Thoracic aorta (tissue), 2 donors: ENCODE measurements around the gene ARHGAP6. TPM values are rescaled to one million over a fixed set of nuclear protein-coding genes. Genes with fewer than 3 reads are reported as not detected.

Experiments
- ATAC-seq: fragments of 150-250 bp; one replicate; pipeline ENCODE4 v1.8.0; 2017; ENCODE audit warnings: low read depth; ENCODE audit not compliant: insufficient number of reproducible peaks, low FRiP score
- DNase-seq: peaks from one replicate; pipeline ENCODE4 v3.0.0-alpha.2; 2020; ENCODE audit warnings: low spot score
- H3K27ac ChIP-seq, 2 donors: fragments of 200-600 bp; sonication (generic); 1 replicate in 1 of 2; 2 replicates in 1 of 2; pipeline ENCODE4 v1.5.1; 2016; ENCODE audit warnings: mild to moderate bottlenecking in 2 of 2, moderate library complexity in 2 of 2
- H3K27me3 ChIP-seq: fragments of 200-600 bp; sonication (generic); replicated peaks from 2 replicates; pipeline ENCODE4 v1.6.0; 2016; ENCODE audit warnings: mild to moderate bottlenecking; ENCODE audit not compliant: insufficient read depth
- H3K36me3 ChIP-seq: fragments of 200-600 bp; sonication (generic); one replicate; pipeline ENCODE4 v1.5.1; 2016
- H3K4me1 ChIP-seq, 2 donors: fragments of 200-600 bp; sonication (generic); 1 replicate in 1 of 2; 2 replicates in 1 of 2; pipeline versions ENCODE4 v1.5.1 to v1.6.0; 2016; ENCODE audit warnings: low read depth in 2 of 2, mild to moderate bottlenecking in 1 of 2; ENCODE audit not compliant: control insufficient read depth in 1 of 2
- H3K4me3 ChIP-seq: fragments of 200-600 bp; sonication (generic); 2 replicates; pipeline ENCODE4 v1.5.1; 2016; ENCODE audit warnings: mild to moderate bottlenecking
- H3K9me3 ChIP-seq: fragments of 200-600 bp; sonication (generic); 2 replicates; pipeline ENCODE4 v1.5.1; 2016
- total RNA-seq, 2 donors: library from RNA; depleted of rRNA; stranded (reverse); fragments of >200 nt; gene quantifications; one replicate each; pipeline versions ENCODE4 v1.1.0 to v1.2.3, GENCODE V29; 2016
- TF ChIP-seq, protein P1 (sequence below): fragments of 200-600 bp; sonication (generic); IDR thresholded peaks from one replicate; pipeline ENCODE4 v1.5.1; 2019; ENCODE audit warnings: antibody characterized with exemption

ARHGAP6 gene
- total RNA-seq, 2 donors from 2014 or later = 14.6 to 22.3 TPM

DNA sequence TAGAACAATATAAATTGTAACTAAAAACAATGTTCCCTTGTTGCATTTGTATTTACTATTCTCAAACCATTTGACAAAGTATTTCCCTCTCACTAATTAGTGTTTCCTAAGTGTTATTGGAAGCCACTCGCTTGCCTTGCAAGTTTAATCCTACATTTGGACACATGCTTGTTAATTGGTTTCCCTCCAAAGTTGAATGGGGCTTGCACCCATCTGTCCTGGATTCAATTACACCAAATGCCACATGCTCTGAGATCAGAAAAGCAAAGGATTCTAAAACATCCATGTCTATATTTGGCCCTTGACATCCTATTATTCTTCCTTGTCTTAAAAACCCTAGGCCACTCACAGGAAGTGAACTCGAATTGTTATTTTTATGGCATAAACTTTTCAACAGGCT is 225.9 kb downstream of the ARHGAP6 start:
- Histone ChIP-seq H3K4me3 (no peak overlapping the region), H3K9me3 (no peaks in the 10 kb centered on the region), H3K27ac (no peak overlapping the region), H3K27me3 (no peaks in the 10 kb centered on the region), H3K4me1 (peaks cover 0 to 25% of the 10 kb centered on the region in 2 donors), H3K36me3 (no peaks in the 10 kb centered on the region)
- DNase-seq (no peak), ATAC-seq (no peak)
- TF ChIP-seq, protein P1, sequence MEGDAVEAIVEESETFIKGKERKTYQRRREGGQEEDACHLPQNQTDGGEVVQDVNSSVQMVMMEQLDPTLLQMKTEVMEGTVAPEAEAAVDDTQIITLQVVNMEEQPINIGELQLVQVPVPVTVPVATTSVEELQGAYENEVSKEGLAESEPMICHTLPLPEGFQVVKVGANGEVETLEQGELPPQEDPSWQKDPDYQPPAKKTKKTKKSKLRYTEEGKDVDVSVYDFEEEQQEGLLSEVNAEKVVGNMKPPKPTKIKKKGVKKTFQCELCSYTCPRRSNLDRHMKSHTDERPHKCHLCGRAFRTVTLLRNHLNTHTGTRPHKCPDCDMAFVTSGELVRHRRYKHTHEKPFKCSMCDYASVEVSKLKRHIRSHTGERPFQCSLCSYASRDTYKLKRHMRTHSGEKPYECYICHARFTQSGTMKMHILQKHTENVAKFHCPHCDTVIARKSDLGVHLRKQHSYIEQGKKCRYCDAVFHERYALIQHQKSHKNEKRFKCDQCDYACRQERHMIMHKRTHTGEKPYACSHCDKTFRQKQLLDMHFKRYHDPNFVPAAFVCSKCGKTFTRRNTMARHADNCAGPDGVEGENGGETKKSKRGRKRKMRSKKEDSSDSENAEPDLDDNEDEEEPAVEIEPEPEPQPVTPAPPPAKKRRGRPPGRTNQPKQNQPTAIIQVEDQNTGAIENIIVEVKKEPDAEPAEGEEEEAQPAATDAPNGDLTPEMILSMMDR = no peak

DNA sequence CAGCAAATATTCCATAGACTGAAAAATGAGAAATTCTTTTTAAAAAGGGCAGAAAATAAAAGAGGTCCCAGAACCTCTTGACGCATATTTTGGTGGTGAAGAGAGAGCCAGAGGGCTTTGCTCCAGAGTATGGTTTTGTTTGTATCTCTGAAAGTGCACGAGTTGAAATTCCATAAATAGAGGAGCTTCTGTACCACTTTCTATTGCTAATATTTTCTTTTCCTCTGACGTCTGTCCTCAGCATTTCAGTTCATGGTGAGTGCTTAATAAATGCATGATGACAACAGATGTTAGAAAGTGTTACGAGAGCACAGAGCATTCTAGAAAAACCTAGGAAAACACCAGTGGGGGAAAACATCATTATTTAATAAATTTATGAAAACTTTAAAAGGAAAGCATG is 227.0 kb downstream of the ARHGAP6 start:
- Histone ChIP-seq H3K27ac (peak overlapping the region; percentile 50 to 78), H3K27me3 (no peaks in the 10 kb centered on the region), H3K9me3 (no peaks in the 10 kb centered on the region), H3K36me3 (no peaks in the 10 kb centered on the region), H3K4me3 (peak overlapping the region; percentile 53), H3K4me1 (peaks cover 0 to 21% of the 10 kb centered on the region in 2 donors)
- no peak for DNase-seq
- no peak for ATAC-seq
- TF ChIP-seq, protein P1 = no peak

DNA sequence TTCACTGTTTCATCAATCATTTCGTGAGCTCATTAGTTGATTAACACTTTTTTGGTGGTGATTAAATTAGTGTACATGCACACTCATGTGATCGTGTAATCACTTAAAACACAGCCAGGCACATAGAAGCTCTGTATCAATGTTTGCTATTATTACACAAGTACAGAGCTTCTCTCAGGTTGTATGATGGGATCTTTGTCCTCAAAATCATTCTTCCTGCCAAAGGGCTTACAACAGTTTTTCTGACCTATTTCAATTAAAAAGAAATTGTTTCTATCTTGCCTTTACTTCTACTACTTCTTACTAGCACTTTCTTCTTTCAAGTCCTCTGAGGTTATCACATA is 227.4 kb downstream of the ARHGAP6 start:
- no peaks in the 10 kb centered on the region for H3K9me3 ChIP-seq
- peaks cover 0 to 21% of the 10 kb centered on the region in 2 donors for H3K4me1 ChIP-seq
- peak overlapping the region; percentile 53 for H3K4me3 ChIP-seq
- DNase-seq (no peak), ATAC-seq (no peak)
- H3K27me3 ChIP-seq = no peaks in the 10 kb centered on the region
- H3K27ac ChIP-seq = peak overlapping the region; percentile 50 to 78
- TF ChIP-seq, protein P1 = no peak
- H3K36me3 ChIP-seq = no peaks in the 10 kb centered on the region

DNA sequence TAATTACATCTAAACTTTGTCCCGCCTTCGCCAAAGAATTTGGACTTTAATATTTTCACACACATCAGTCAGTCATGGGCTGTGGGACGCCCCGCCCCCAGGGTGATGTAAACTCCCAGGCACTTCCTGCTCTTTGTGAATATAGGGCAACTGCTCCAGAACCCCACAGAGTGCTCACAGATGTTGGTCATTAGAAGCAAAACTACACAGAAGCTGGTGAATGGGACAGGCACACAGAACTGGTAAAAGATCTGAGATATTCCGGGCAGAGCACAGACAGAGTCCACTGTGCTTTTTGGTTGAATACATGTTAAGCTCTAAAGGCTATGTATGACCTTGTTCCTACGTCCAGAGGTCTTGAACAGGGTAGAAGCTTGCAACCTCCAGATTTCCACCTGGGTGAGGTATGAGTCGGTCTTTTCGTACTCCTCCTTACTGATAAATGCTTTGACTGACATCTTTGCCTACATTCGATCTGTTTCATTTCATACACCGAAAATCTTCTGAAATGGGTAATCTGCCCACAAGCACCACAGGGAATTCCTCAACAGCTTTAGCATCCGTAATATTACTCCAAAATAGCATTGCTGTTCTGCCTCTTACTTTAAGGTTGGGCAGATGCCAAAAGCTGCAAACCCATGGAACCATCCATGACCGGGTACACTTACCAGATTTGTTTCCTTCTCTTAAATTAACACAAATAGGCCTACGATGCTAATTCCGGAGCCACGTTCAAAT is 227.9 kb downstream of the ARHGAP6 start:
- Histone ChIP-seq H3K4me1 (peaks cover 0 to 21% of the 10 kb centered on the region in 2 donors), H3K27ac (peak overlapping the region; percentile 50 to 78), H3K27me3 (no peaks in the 10 kb centered on the region), H3K9me3 (no peaks in the 10 kb centered on the region), H3K4me3 (peak overlapping the region; percentile 53), H3K36me3 (no peaks in the 10 kb centered on the region)
- ATAC-seq (peak; percentile 66), DNase-seq (no peak)
- TF ChIP-seq, protein P1 = no peak

DNA sequence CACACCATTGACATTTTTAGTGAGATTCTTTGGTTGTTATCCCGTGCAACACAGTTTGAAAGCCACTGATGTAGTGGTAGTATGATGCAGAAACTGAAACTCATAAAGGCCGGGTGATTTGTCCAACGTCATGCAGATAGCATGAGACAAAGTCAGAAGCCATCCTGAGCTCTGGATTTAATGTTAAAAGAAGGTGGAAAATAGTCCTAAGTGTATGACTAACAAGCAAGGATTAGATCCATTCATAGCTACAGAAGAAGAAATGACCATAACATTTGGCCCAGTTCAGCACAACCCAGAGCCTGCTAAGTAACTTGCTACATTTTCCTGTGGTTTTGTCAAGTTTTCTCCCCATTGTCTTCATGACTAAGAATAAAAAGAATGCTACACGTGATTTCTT is 230.2 kb downstream of the ARHGAP6 start:
- ATAC-seq = no peak
- Histone ChIP-seq H3K27ac (no peak overlapping the region), H3K27me3 (no peaks in the 10 kb centered on the region), H3K4me3 (no peak overlapping the region), H3K9me3 (no peaks in the 10 kb centered on the region), H3K36me3 (no peaks in the 10 kb centered on the region), H3K4me1 (peaks cover 0 to 21% of the 10 kb centered on the region in 2 donors)
- no peak for DNase-seq
- TF ChIP-seq, protein P1 = no peak
